ENCODE data around the gene SPRYD7. TPM values are rescaled to one million over a fixed set of nuclear protein-coding genes. Genes with fewer than 3 reads are reported as not detected.

Gene SPRYD7
- total and polyA plus RNA-seq, 2 of the 13 experiments (the other 11 are each of a cell fraction or from before 2014, with no cell fraction given) = 2.7 to 5.9 TPM

GRCh38 chr13:49865218-49865617 lies 70.9 kb downstream of the SPRYD7 start:
- no peaks in the 10 kb centered on the region for H3K36me3 ChIP-seq (replicated peaks in 1 of 2; ENCODE audit: control insufficient read depth in 1 of 2, insufficient read depth in 2 of 2, low read length in 2 of 2)
- peaks cover 1% of the 10 kb centered on the region; the same call in 1 of the 2 replicates for H3K4me1 ChIP-seq (ENCODE audit: insufficient read depth, low read length)
- 0% methylated on average over 1 of the region's 1 CpG for WGBS (ENCODE audit: low lambda C conversion rate)
- intact Hi-C loops (cut with micrococcal nuclease; ENCODE audit: unreplicated experiment) (no loop called here), in situ Hi-C loops (cut with HindIII; ENCODE audit: extremely low pct_ligation_motif_present, low pct_unique_long_range_greater_than_20kb) (no loop called here)
- H4K20me1 ChIP-seq (ENCODE audit: insufficient read depth, low read length) = no peaks in the 10 kb centered on the region
- H3K27me3 ChIP-seq (ENCODE audit: control insufficient read depth in 1 of 2, insufficient read depth in 2 of 2, low read length in 2 of 2) = no peaks in the 10 kb centered on the region
- no peaks in the 10 kb centered on the region for H3K9me3 ChIP-seq (ENCODE audit: low read length)
- FAIRE-seq (no peak), DNase-seq (ENCODE audit: low spot score) (no peak), ATAC-seq (no peak)
- ChIA-PET POLR2A (no interaction called here), CTCF (ENCODE audit: low intra/inter-chr PET ratio, low total read pairs) (no interaction called here)
- no peak overlapping the region for H3K4me3 ChIP-seq (replicated peaks in 1 of 3; ENCODE audit: insufficient read depth in 1 of 3, low read depth in 2 of 3, low read length in 3 of 3)
- H3K4me2 ChIP-seq (ENCODE audit: low read depth, low read length) = no peak overlapping the region
- H3K79me2 ChIP-seq (ENCODE audit: insufficient read depth, low read length) = no peaks in the 10 kb centered on the region
- TF ChIP-seq CTCF (CRISPR knock-in tag; IDR thresholded peaks at IDR 0.05) (no peak), ZBTB20 (CRISPR knock-in tag; IDR thresholded peaks at IDR 0.05; ENCODE audit: borderline replicate concordance, low read depth) (no peak), TRIM22 (IDR thresholded peaks at IDR 0.05) (no peak), ZBTB37 (CRISPR knock-in tag; IDR thresholded peaks at IDR 0.05) (no peak), ZSCAN29 (CRISPR knock-in tag; conservative IDR thresholded peaks at IDR 0.05) (no peak), ZNF432 (CRISPR knock-in tag; IDR thresholded peaks at IDR 0.05; ENCODE audit: borderline replicate concordance) (no peak), HDAC6 (IDR thresholded peaks at IDR 0.05; ENCODE audit: low read depth, low read length) (no peak), RFX3 (CRISPR knock-in tag; IDR thresholded peaks at IDR 0.05) (no peak), SKI (IDR thresholded peaks at IDR 0.05; ENCODE audit: partially characterized antibody) (no peak)
- no peak overlapping the region for H2AFZ ChIP-seq (ENCODE audit: low read length)
- no peak overlapping the region for H3K9ac ChIP-seq (ENCODE audit: insufficient read depth, low read depth, low read length)
- BruUV-seq (replicated peaks) = no TSS peak
- no peak overlapping the region for H3K27ac ChIP-seq (ENCODE audit: extremely low read length, insufficient read depth, low read length)
